SK-N-SH (cell line): ENCODE measurements around the gene CFAP47. TPM values are rescaled to one million over a fixed set of nuclear protein-coding genes. Genes with fewer than 3 reads are reported as not detected.

Source experiments
- CTCF ChIA-PET: fragments of 300-600, 350-600 bp; formaldehyde crosslinking; extraction: SDS; loops from one replicate; lab custom pipeline; 2021; lab: Yijun Ruan, JAX
- POLR2A ChIA-PET: fragments of 350-600 bp; sonication (Branson Sonifier 250); formaldehyde crosslinking; extraction: SDS; loops from one replicate; lab custom pipeline; 2020; ENCODE audit warnings: antibody characterized with exemption, inconsistent platforms; lab: Yijun Ruan, JAX
- DNase-seq: peaks from one replicate; pipeline ENCODE4 v3.0.0; 2012
- H2AFZ ChIP-seq: fragments of 200-600 bp; sonication (generic); 2 replicates; pipeline ENCODE4 v1.8.1; 2016; ENCODE audit warnings: antibody characterized with exemption, mild to moderate bottlenecking, low read depth
- H3F3A ChIP-seq: fragments of 200-600 bp; sonication (generic); replicated peaks from 2 replicates; pipeline ENCODE3; 2016; ENCODE audit warnings: antibody characterized with exemption, mild to moderate bottlenecking; ENCODE audit not compliant: insufficient read depth
- H3K27ac ChIP-seq, 2 experiments: fragments of 200-500 bp in 1 of 2; fragments of 200-600 bp in 1 of 2; sonication (Bioruptor generic) in 1 of 2; sonication (generic), shearing (Covaris generic) in 1 of 2; 2 replicates each; pipeline versions ENCODE4 v1.5.1 to v1.6.1; 2014 to 2016; ENCODE audit warnings: low read depth in 2 of 2, inconsistent platforms in 1 of 2, low read length in 1 of 2, mild to moderate bottlenecking in 1 of 2, mixed read lengths in 1 of 2
- H3K27me3 ChIP-seq: fragments of 200-600 bp; sonication (generic), shearing (Covaris generic); 2 replicates; pipeline ENCODE4 v1.6.1; 2016; ENCODE audit warnings: mixed run types; ENCODE audit not compliant: insufficient read depth
- H3K36me3 ChIP-seq, 2 experiments: fragments of 200-500 bp in 1 of 2; fragments of 200-600 bp in 1 of 2; sonication (Bioruptor generic) in 1 of 2; sonication (generic) in 1 of 2; replicated peaks in 1 of 2; 2 replicates each; pipeline versions ENCODE3 to v1.5.1; 2014 to 2016; ENCODE audit warnings: low read length in 1 of 2, mild to moderate bottlenecking in 1 of 2; ENCODE audit not compliant: insufficient read depth in 2 of 2, control insufficient read depth in 1 of 2
- H3K4me1 ChIP-seq, 2 experiments: fragments of 200-500 bp in 1 of 2; fragments of 200-600 bp in 1 of 2; sonication (Bioruptor generic) in 1 of 2; sonication (generic), shearing (Covaris generic) in 1 of 2; 2 replicates each; pipeline versions ENCODE4 v1.5.1 to v1.6.1; 2014 to 2016; ENCODE audit warnings: low read depth in 1 of 2, low read length in 1 of 2, mixed run types in 1 of 2; ENCODE audit not compliant: insufficient read depth in 2 of 2, control insufficient read depth in 1 of 2
- H3K4me2 ChIP-seq: fragments of 200-600 bp; sonication (generic), shearing (Covaris generic); 2 replicates; pipeline ENCODE4 v1.6.1; 2017; ENCODE audit warnings: mixed run types
- H3K4me3 ChIP-seq, 2 experiments: fragments of 200-500 bp in 1 of 2; fragments of 200-600 bp in 1 of 2; sonication (Bioruptor generic) in 1 of 2; sonication (generic), shearing (Covaris generic) in 1 of 2; 2 replicates each; pipeline versions ENCODE4 v1.5.1 to v1.8.1; 2014 to 2016; ENCODE audit warnings: low read depth in 2 of 2, inconsistent platforms in 1 of 2, low read length in 1 of 2, mild to moderate bottlenecking in 1 of 2, mixed read lengths in 1 of 2, moderate library complexity in 1 of 2
- H3K79me2 ChIP-seq: fragments of 200-600 bp; sonication (generic); 2 replicates; pipeline ENCODE4 v1.8.1; 2017; ENCODE audit warnings: mild to moderate bottlenecking; ENCODE audit not compliant: insufficient read depth
- H3K9ac ChIP-seq: fragments of 200-600 bp; sonication (generic); 2 replicates; pipeline ENCODE4 v1.6.1; 2017; ENCODE audit warnings: mixed run types
- H3K9me2 ChIP-seq: fragments of 200-600 bp; sonication (generic); 2 replicates; pipeline ENCODE4 v1.6.1; 2017; ENCODE audit warnings: mixed run types
- H3K9me3 ChIP-seq: fragments of 200-600 bp; sonication (generic); 2 replicates; pipeline ENCODE4 v1.6.1; 2017; ENCODE audit warnings: mixed run types, mild to moderate bottlenecking, moderate library complexity
- H4K20me1 ChIP-seq: fragments of 200-600 bp; sonication (generic); 2 replicates; pipeline ENCODE4 v1.6.1; 2017; ENCODE audit warnings: mild to moderate bottlenecking, mixed run types; ENCODE audit not compliant: insufficient read depth
- ELF1 ChIP-seq: IDR thresholded peaks from 2 replicates; pipeline ENCODE4 v1.4.0; 2012
- EZH2phosphoT487 ChIP-seq: fragments of 200-600 bp; sonication (generic); IDR thresholded peaks from 2 replicates; pipeline ENCODE4 v1.6.1; 2017; ENCODE audit warnings: low read depth, mixed run types, mild to moderate bottlenecking, antibody characterized with exemption, moderate library complexity, borderline replicate concordance
- FOSL2 ChIP-seq: IDR thresholded peaks from 2 replicates; pipeline ENCODE4 v1.4.0; 2012; ENCODE audit warnings: low read depth, mild to moderate bottlenecking, moderate library complexity, borderline replicate concordance
- FOXM1 ChIP-seq: IDR thresholded peaks from 2 replicates; pipeline ENCODE4 v1.4.0; 2012; ENCODE audit warnings: low read depth, mild to moderate bottlenecking
- GABPA ChIP-seq: IDR thresholded peaks from 2 replicates; pipeline ENCODE4 v1.4.0; 2012; ENCODE audit warnings: low read depth, mild to moderate bottlenecking
- JUND ChIP-seq: IDR thresholded peaks from 2 replicates; pipeline ENCODE4 v1.4.0; 2012
- MEF2A ChIP-seq: IDR thresholded peaks from 2 replicates; pipeline ENCODE4 v1.4.0; 2012; ENCODE audit warnings: low read depth, borderline replicate concordance
- MXI1 ChIP-seq: IDR thresholded peaks from 2 replicates; pipeline ENCODE4 v1.6.1; 2012; ENCODE audit warnings: mild to moderate bottlenecking, low read depth, low read length, improper control_type of control experiment
- NRF1 ChIP-seq: IDR thresholded peaks from 2 replicates; pipeline ENCODE4 v1.6.1; 2012; ENCODE audit warnings: low read depth, mild to moderate bottlenecking, low read length
- POLR2AphosphoS5 ChIP-seq: IDR thresholded peaks from 2 replicates; pipeline ENCODE4 v1.6.1; 2012; ENCODE audit warnings: low read depth, low read length
- RAD21 ChIP-seq: IDR thresholded peaks from 2 replicates; pipeline ENCODE4 v1.6.1; 2012; ENCODE audit warnings: mild to moderate bottlenecking, low read length
- RCOR1 ChIP-seq: fragments of 150-350 bp; IDR thresholded peaks from 2 replicates; pipeline ENCODE4 v1.6.1; 2017; ENCODE audit warnings: antibody characterized with exemption, low read length
- RFX5 ChIP-seq: IDR thresholded peaks from 2 replicates; pipeline ENCODE4 v1.6.1; 2012; ENCODE audit warnings: mild to moderate bottlenecking, improper control_type of control experiment, low read length
- RXRA ChIP-seq: IDR thresholded peaks from 2 replicates; pipeline ENCODE4 v1.4.0; 2012; ENCODE audit warnings: low read depth, mild to moderate bottlenecking, borderline replicate concordance
- SMC3 ChIP-seq: IDR thresholded peaks from 2 replicates; pipeline ENCODE4 v1.6.1; 2012; ENCODE audit warnings: low read depth, low read length, improper control_type of control experiment
- TAF1 ChIP-seq: IDR thresholded peaks from 2 replicates; pipeline ENCODE4 v1.6.1; 2012; ENCODE audit warnings: low read depth, mild to moderate bottlenecking, low read length, moderate library complexity, borderline replicate concordance
- TEAD4 ChIP-seq: IDR thresholded peaks from 2 replicates; pipeline ENCODE4 v1.4.0; 2012; ENCODE audit warnings: mild to moderate bottlenecking, borderline replicate concordance; ENCODE audit not compliant: insufficient read depth
- WGBS: methylation state at CpG from one replicate; pipeline ENCODE4 v1.1.6; 2017; ENCODE audit warnings: low lambda C conversion rate; 5-methylcytosine and 5-hydroxymethylcytosine counted together
- polyA plus RNA-seq, 3 experiments: library from polyadenylated mRNA; depleted of rRNA; stranded (reverse); fragments of >200 nt; gene quantifications; 2 replicates each; pipeline ENCODE4 v1.2.3, GENCODE V29; 2012
- TF ChIP-seq, protein P1 (sequence below): fragments of 150-350 bp; IDR thresholded peaks from 2 replicates; pipeline ENCODE4 v1.6.1; 2017; ENCODE audit warnings: antibody characterized with exemption, low read length, low read depth, borderline replicate concordance
- TF ChIP-seq, protein P2 (sequence below): IDR thresholded peaks from 2 replicates; pipeline ENCODE4 v1.4.0; 2012; ENCODE audit warnings: low read depth, borderline replicate concordance
- TF ChIP-seq, protein P3 (sequence below): IDR thresholded peaks from 2 replicates; pipeline ENCODE4 v1.4.0; 2012; ENCODE audit warnings: low read depth, borderline replicate concordance
- TF ChIP-seq, protein P4 (sequence below): fragments of 150-350 bp; IDR thresholded peaks from 2 replicates; pipeline ENCODE4 v1.6.1; 2016; ENCODE audit warnings: mild to moderate bottlenecking, low read depth, low read length

CFAP47 gene
- polyA plus RNA-seq, 1 of the 3 experiments (the other 2 are of a cell fraction): 0.02 TPM

DNA sequence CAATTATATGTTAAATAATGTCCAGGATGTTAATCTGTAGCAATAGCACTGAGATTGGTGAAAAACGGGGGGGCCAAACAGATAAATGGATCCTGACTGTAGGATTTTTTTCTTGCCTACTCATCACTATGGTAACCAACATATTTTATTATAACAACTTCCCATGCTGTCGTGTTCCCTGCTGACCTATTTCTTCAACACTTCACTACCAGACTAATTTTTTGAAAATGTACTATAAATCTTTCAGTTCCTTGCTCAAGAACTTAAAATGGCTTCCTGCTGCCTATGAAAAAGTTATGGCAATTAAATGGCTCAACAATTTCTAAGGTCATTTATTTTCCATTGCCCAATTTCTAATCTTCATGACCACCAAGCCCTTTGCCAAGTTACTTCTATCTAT, 38.9 kb upstream of the CFAP47 start:
- no peaks in the 10 kb centered on the region for H3F3A ChIP-seq
- TF ChIP-seq, protein P1, sequence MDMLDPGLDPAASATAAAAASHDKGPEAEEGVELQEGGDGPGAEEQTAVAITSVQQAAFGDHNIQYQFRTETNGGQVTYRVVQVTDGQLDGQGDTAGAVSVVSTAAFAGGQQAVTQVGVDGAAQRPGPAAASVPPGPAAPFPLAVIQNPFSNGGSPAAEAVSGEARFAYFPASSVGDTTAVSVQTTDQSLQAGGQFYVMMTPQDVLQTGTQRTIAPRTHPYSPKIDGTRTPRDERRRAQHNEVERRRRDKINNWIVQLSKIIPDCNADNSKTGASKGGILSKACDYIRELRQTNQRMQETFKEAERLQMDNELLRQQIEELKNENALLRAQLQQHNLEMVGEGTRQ: no peak
- TF ChIP-seq RXRA: no peak
- TF ChIP-seq RAD21: no peak
- no peak for TF ChIP-seq RCOR1
- no peak for TF ChIP-seq TAF1
- TF ChIP-seq ELF1: no peak
- no peak for TF ChIP-seq TEAD4
- TF ChIP-seq, protein P2, sequence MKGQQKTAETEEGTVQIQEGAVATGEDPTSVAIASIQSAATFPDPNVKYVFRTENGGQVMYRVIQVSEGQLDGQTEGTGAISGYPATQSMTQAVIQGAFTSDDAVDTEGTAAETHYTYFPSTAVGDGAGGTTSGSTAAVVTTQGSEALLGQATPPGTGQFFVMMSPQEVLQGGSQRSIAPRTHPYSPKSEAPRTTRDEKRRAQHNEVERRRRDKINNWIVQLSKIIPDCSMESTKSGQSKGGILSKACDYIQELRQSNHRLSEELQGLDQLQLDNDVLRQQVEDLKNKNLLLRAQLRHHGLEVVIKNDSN: no peak
- no peak for TF ChIP-seq MXI1
- no peak for TF ChIP-seq JUND
- no peak for TF ChIP-seq EZH2phosphoT487
- no peak for TF ChIP-seq NRF1
- TF ChIP-seq FOXM1: no peak
- no peaks in the 10 kb centered on the region for H3K9me3 ChIP-seq
- H3K4me1 ChIP-seq: no peaks in the 10 kb centered on the region
- 5% methylated on average over 2 of the region's 2 CpGs for WGBS
- no peak overlapping the region for H3K9ac ChIP-seq
- no peaks in the 10 kb centered on the region for H3K27me3 ChIP-seq
- H2AFZ ChIP-seq: no peak overlapping the region
- H3K4me3 ChIP-seq: no peak overlapping the region
- no peaks in the 10 kb centered on the region for H3K9me2 ChIP-seq
- ChIA-PET CTCF (no interaction called here), POLR2A (no interaction called here)
- DNase-seq: no peak
- no peaks in the 10 kb centered on the region for H3K36me3 ChIP-seq
- no peak overlapping the region for H3K4me2 ChIP-seq
- no peaks in the 10 kb centered on the region; the same call in 1 of the 2 replicates for H3K79me2 ChIP-seq
- H4K20me1 ChIP-seq: no peaks in the 10 kb centered on the region
- H3K27ac ChIP-seq: no peak overlapping the region

DNA sequence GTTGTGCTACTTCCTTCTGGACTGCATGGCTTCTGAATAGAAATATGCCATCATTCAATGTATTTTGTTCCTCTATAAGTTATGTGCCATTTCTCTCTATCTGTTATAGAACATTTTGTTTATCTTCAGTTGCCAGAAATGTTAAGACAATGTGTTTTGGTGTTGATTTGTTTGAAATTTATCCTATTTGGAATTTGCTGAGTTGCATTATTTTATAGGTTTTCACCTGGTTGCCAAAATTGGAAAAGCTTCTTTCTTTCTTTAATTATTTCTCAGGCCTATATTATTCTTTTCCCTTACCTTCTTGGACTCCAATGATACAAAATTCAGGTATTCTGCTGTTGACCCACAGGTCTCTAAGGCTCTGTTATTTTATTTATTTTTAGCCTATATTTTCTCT, 33.4 kb upstream of the CFAP47 start:
- Histone ChIP-seq H3K4me3 (no peak overlapping the region), H3F3A (no peaks in the 10 kb centered on the region), H3K27ac (no peak overlapping the region), H2AFZ (no peak overlapping the region), H3K79me2 (no peaks in the 10 kb centered on the region), H4K20me1 (no peaks in the 10 kb centered on the region), H3K36me3 (no peaks in the 10 kb centered on the region), H3K27me3 (no peaks in the 10 kb centered on the region), H3K9me3 (no peaks in the 10 kb centered on the region), H3K4me1 (no peaks in the 10 kb centered on the region), H3K9ac (no peak overlapping the region), H3K9me2 (no peaks in the 10 kb centered on the region), H3K4me2 (no peak overlapping the region)
- POLR2A ChIA-PET: no interaction called here
- CTCF ChIA-PET: no interaction called here
- TF ChIP-seq RCOR1 (no peak), SMC3 (no peak), POLR2AphosphoS5 (no peak), FOXM1 (no peak), MEF2A (no peak), TAF1 (no peak), RFX5 (no peak), FOSL2 (no peak), GABPA (no peak)
- TF ChIP-seq, protein P3, sequence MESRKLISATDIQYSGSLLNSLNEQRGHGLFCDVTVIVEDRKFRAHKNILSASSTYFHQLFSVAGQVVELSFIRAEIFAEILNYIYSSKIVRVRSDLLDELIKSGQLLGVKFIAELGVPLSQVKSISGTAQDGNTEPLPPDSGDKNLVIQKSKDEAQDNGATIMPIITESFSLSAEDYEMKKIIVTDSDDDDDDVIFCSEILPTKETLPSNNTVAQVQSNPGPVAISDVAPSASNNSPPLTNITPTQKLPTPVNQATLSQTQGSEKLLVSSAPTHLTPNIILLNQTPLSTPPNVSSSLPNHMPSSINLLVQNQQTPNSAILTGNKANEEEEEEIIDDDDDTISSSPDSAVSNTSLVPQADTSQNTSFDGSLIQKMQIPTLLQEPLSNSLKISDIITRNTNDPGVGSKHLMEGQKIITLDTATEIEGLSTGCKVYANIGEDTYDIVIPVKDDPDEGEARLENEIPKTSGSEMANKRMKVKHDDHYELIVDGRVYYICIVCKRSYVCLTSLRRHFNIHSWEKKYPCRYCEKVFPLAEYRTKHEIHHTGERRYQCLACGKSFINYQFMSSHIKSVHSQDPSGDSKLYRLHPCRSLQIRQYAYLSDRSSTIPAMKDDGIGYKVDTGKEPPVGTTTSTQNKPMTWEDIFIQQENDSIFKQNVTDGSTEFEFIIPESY: no peak
- TF ChIP-seq, protein P4, sequence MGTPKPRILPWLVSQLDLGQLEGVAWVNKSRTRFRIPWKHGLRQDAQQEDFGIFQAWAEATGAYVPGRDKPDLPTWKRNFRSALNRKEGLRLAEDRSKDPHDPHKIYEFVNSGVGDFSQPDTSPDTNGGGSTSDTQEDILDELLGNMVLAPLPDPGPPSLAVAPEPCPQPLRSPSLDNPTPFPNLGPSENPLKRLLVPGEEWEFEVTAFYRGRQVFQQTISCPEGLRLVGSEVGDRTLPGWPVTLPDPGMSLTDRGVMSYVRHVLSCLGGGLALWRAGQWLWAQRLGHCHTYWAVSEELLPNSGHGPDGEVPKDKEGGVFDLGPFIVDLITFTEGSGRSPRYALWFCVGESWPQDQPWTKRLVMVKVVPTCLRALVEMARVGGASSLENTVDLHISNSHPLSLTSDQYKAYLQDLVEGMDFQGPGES: no peak
- no peak for DNase-seq
